Ecto neural progenitor cell (in vitro differentiated cells): ENCODE results near the gene PPIP5K2.
"Not testable (repeated sequence)": the region's sequence is repeated elsewhere in the genome, so short reads cannot be mapped to it uniquely, and the experiment has no call there.

Experiments
- DNase-seq: peaks from one replicate; pipeline ENCODE4 v3.0.0-alpha.2; 2018; ENCODE audit warnings: low spot score

PPIP5K2 gene

DNA sequence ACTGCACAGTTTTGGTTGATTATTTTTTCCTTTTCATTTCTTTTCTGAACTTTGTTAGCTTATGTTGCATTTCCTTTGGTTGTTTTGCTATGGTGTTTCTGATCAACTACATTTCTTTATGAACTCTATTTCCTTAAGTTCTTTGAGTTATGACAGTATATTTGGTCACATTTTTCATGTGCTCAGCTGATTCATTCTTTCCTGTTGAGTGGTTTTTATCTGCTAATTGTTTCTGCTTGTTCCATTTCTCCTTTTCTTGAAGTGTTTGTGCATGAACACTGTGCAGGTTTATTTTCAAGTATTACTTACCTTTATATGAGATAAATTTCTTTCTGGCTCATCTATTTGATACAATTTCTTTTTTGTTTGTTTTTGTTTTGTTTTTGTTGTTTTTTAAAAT, 87.6 kb downstream of the PPIP5K2 start:
- DNase-seq: no peak

GRCh38 chr5:103208460-103208859, 88.4 kb downstream of the PPIP5K2 start:
- no peak for DNase-seq

DNA sequence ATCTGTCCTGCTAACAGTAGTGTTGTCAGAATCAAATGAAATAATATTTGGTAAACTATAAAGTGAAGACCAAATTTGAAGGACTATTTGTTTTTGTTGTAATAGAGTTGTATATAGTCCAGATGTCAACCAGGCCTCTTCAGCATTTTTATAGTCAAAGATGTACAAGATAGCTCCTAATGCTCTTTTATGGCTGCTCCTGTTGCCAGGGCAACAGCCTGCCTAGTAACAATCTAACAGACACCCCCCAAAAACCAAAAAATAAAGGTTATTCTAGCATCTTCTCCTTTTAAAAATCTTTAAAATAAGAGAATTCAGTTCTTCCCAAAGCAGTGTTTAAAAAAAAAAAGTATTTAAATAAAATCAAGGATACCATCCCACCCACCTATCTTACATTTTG, 89.0 kb downstream of the PPIP5K2 start:
- no peak for DNase-seq

DNA sequence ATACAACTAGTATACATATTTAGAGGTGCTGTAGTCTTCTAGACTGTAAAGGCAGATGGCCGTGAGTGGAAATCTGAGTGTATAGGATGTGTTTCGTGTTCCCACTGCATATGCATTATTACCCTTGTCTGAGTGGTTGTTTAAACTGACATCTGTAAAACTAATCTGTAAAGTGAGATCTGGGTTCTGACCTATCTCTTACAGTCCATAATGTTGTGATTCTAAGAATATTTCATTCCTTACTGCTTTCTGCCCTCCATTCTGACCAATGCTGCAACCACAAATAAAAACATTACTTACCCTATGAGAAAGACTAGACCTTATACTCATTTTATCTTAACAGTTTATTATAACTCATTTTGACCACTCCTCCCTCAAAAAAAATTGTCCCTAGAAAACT, 90.9 kb downstream of the PPIP5K2 start:
- no peak for DNase-seq

GRCh38 chr5:103211576-103212561, 91.8 kb downstream of the PPIP5K2 start:
- DNase-seq: no peak

DNA sequence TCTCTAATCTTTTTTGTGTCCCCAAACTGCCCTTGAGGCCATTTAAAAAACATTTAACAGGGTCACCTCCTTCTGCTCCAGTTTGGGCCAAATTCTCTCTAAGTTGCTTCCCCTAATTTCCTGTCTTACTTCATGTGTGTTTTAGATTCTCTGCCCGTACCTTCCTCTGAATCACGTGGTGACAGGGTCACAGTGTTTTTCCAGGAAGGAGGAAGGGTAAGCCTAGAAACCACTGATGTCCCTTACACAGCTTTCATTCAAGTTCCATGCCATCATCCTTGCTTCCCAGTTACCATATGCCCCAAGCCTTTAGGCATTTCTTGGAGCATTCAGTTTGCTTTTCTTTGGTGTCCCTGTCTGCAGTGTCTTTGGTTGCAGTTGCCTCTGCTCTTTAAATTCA, 96.0 kb downstream of the PPIP5K2 start:
- no peak for DNase-seq

DNA sequence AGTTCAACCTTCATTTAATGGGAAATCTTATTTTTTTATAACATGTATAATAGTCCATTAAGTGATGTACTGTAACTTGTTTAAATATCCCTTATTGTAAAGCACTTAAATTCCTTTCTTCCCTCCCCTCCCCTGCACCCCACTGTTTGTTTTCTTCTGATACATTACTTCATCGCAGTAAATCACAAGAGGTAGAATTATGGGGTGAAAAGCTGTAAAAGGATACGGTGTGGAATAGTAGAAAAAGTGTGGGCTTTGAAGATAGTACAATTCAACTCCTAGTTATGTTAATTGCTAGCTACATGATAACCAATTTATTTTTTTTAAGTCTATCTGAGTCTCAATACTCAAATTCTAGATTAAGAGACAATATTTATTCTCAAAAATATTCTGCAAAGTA, 96.6 kb downstream of the PPIP5K2 start:
- no peak for DNase-seq

- no peak for DNase-seq
These were observed 97.0 kb downstream of the PPIP5K2 start for GRCh38 chr5:103217101-103217500.

- no peak for DNase-seq
These were observed 98.1 kb downstream of the PPIP5K2 start for GRCh38 chr5:103218164-103218563.

GRCh38 chr5:103219074-103219473, 99.0 kb downstream of the PPIP5K2 start:
- DNase-seq: not testable (repeated sequence)

GRCh38 chr5:103223031-103223955, 103.2 kb downstream of the PPIP5K2 start:
- DNase-seq: peak; percentile 42

- DNase-seq: peak; percentile 59
These were observed 104.2 kb downstream of the PPIP5K2 start for GRCh38 chr5:103224118-103224893.

DNA sequence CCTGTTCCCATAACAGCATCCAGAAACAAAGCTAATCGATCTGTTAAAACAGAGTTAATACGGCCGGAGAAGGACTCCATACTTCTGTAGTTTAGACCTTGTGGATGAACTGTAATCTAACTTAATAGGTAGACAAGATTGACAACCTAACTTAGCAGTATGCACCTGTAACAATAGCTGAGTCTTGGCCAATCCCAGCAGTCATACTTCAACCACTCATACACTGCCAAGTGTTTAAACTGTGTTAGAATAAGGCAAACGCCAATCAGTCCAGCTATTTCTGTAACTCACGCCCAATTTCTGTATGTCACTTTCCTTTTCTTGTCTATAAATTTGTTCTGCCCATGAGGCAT, 104.8 kb downstream of the PPIP5K2 start:
- DNase-seq: no peak

- DNase-seq: no peak
These were observed 108.0 kb downstream of the PPIP5K2 start for GRCh38 chr5:103228061-103228460.

DNA sequence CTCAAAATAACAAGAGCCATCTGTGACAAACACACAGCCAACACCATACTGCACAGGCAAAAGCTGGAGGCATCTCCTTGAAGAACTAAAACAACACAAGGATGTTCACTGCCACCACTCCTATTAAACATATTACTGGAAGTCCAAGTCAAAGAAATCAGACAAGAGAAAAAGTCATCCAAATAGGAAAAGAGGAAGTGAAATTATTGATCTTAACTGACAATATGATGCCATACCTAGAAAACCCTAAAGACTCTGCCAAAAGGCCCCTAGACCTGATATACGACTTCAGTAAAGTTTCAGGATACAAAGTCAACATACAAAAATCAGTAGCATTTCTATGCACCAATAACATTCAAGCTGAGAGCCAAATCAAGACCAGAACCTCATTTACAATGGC, 108.5 kb downstream of the PPIP5K2 start:
- DNase-seq: no peak

GRCh38 chr5:103232393-103232999, 112.4 kb downstream of the PPIP5K2 start:
- no peak for DNase-seq

GRCh38 chr5:103234239-103234975, 114.3 kb downstream of the PPIP5K2 start:
- no peak for DNase-seq

- no peak for DNase-seq
These were observed 115.8 kb downstream of the PPIP5K2 start for GRCh38 chr5:103235891-103236290.

- DNase-seq: no peak
These were observed 117.7 kb downstream of the PPIP5K2 start for GRCh38 chr5:103237778-103238177.

GRCh38 chr5:103243665-103244064, 123.6 kb downstream of the PPIP5K2 start:
- DNase-seq: no peak

DNA sequence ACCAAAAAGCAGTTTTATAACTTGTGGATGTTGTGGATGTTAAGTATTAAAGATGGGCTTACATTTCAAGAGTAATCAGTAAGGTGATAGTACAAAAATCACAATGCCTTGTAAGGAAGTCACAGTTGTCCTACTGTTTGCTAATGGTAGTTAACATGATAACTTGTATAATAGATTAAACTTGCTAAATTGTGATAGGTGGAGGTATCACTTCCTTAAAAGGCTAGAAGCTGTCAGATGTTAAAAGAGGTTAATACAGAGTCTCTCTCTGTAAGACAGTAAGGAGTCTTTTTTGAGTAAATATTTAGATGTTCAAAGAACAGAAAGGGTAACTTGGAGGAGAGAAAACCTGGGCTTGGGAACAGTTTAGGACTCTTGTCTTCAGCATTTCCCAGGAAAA, 124.3 kb downstream of the PPIP5K2 start:
- DNase-seq: no peak
